Lung microvascular endothelial cell (primary cell): ENCODE data around the gene SUPT6H. TPM values are rescaled to one million over a fixed set of nuclear protein-coding genes. Genes with fewer than 3 reads are reported as not detected.
"Not testable (repeated sequence)": the region's sequence is repeated elsewhere in the genome, so short reads cannot be mapped to it uniquely, and the experiment has no call there.

Source experiments
- DNase-seq, 2 donors: peaks; one replicate each; pipeline versions ENCODE4 v3.0.0 to v3.0.0-alpha.2; 2010; ENCODE audit warnings: low read depth in 2 of 2
- total RNA-seq: library from RNA; depleted of rRNA; stranded (reverse); fragments of >200 nt; gene quantifications from 2 replicates; pipeline ENCODE4 v1.2.1, GENCODE V29; 2014

Gene SUPT6H
- total RNA-seq, 1 donor from 2014 or later = 42.3 TPM

DNA sequence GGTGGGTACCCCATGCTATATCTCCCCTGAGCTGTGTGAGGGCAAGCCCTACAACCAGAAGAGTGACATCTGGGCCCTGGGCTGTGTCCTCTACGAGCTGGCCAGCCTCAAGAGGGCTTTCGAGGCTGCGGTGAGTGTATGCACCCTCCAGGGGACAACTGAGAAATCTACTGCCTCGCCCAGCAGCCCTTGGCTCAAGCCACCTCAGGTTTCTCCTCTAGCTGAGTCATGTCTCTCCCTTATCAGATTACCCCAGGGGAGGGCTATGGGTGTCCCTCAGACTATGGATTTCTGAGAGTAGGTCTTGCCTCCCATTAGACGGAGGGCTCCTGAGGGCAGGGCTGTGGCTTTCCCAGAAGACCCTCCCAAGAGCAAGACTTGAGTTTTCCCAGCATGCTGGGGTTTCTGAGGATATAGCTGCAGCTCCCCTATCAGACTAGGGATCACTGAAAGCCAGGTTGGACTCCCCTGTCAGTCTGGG, 73.3 kb downstream of the SUPT6H start:
- DNase-seq = no peak

DNA sequence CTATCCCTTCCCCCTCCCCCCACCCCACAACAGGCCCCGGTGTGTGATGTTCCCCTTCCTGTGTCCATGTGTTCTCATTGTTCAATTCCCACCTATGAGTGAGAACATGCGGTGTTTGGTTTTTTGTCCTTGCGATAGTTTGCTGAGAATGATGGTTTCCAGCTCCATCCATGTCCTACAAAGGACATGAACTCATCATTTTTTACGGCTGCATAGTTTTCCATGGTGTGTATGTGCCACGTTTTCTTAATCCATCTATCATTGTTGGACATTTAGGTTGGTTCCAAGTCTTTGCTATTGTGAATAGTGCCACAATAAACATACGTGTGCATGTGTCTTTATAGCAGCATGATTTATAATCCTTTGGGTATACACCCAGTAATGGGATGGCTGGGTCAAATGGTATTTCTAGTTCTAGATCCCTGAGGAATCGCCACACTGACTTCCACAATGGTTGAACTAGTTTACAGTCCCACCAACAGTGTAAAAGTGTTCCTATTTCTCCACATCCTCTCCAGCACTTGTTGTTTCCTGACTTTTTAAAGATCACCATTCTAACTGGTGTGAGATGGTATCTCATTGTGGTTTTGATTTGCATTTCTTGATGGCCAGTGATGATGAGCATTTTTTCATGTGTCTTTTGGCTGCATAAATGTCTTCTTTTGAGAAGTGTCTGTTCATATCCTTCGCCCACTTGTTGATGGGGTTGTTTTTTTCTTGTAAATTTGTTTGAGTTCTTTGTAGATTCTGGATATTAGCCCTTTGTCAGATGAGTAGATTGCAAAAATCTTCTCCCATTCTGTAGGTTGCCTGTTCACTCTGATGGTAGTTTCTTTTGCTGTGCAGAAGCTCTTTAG, 74.1 kb downstream of the SUPT6H start:
- DNase-seq = not testable (repeated sequence)

DNA sequence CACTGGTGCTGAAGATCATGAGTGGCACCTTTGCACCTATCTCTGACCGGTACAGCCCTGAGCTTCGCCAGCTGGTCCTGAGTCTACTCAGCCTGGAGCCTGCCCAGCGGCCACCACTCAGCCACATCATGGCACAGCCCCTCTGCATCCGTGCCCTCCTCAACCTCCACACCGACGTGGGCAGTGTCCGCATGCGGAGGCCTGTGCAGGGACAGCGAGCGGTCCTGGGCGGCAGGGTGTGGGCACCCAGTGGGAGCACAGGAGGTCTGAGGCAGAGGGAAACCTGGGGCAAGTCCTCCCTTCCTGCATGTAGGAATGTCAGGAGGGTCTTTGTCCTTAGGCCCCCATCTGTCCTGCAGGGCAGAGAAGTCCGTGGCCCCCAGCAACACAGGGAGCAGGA, 75.3 kb downstream of the SUPT6H start:
- DNase-seq = no peak

DNA sequence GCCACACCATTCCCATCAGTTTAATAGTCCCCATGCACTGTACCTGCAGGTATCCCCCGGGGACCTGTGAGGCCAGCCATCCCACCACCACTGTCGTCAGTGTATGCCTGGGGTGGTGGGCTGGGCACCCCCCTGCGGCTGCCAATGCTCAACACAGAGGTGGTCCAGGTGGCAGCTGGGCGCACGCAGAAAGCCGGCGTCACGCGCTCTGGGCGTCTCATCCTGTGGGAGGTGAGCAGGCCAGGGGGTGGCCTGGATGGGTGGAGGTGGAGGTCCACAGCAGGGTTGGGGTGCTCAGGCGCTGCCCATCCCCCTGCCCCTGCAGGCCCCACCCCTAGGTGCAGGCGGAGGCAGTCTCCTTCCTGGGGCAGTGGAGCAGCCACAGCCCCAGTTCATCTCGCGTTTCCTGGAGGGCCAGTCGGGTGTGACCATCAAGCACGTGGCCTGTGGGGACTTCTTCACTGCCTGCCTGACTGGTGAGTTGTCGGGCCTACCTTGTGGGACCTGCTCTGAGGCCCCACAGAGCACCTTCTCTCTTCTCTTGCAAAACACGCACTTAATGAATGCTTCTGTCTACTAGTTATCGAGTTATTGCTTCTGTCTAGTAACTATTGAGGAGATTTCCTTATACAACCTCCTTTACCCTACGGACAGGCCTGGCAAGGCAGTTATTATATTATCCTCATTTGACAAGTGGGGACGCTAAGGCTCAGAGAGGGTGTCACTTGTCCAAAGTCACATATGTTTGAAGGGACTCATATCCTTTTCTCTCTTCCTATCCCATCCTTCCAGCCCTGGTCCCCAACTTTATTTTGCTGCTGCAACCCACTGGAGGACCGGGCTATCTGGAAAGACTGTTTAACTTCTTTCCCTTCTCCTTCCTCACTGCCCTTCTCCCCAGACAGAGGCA, 76.0 kb downstream of the SUPT6H start:
- no peak for DNase-seq

GRCh38 chr17:28738680-28739384, 76.8 kb downstream of the SUPT6H start:
- DNase-seq = no peak

DNA sequence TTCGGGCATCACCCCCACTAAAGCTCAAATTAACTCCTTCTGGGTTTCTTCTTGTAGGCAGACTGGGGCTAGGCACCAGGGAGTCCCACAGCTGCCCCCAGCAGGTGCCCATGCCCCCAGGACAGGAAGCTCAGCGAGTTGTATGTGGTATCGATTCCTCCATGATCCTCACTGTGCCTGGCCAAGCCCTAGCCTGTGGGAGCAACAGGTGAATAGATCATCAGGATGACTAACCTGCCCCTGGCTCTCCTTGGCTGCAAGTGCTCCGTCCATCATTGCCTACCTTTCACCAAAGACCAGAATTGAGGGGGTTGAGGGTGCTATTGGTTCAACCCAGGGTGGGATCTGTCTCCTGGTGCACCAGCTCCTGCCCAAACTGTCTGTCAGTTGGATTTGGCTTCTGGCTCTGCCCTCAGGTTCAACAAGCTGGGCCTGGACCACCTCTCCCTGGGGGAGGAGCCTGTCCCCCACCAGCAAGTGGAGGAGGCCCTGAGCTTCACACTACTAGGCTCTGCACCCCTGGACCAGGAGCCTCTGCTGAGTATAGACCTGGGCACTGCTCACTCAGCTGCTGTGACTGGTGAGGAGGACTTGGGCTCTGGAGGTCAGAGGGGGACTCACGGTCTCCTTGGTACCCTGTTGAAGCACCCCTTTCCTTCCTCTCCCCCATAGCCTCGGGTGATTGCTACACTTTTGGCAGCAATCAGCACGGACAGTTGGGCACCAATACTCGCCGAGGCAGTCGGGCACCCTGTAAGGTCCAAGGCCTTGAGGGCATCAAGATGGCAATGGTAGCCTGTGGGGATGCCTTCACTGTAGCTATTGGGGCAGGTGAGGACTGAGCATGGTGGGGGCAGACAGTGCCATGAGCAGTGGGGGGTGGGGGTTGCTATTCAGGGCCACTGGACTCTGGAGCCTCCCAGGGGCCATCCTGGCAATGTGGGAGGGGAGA, 78.7 kb downstream of the SUPT6H start:
- no peak for DNase-seq

DNA sequence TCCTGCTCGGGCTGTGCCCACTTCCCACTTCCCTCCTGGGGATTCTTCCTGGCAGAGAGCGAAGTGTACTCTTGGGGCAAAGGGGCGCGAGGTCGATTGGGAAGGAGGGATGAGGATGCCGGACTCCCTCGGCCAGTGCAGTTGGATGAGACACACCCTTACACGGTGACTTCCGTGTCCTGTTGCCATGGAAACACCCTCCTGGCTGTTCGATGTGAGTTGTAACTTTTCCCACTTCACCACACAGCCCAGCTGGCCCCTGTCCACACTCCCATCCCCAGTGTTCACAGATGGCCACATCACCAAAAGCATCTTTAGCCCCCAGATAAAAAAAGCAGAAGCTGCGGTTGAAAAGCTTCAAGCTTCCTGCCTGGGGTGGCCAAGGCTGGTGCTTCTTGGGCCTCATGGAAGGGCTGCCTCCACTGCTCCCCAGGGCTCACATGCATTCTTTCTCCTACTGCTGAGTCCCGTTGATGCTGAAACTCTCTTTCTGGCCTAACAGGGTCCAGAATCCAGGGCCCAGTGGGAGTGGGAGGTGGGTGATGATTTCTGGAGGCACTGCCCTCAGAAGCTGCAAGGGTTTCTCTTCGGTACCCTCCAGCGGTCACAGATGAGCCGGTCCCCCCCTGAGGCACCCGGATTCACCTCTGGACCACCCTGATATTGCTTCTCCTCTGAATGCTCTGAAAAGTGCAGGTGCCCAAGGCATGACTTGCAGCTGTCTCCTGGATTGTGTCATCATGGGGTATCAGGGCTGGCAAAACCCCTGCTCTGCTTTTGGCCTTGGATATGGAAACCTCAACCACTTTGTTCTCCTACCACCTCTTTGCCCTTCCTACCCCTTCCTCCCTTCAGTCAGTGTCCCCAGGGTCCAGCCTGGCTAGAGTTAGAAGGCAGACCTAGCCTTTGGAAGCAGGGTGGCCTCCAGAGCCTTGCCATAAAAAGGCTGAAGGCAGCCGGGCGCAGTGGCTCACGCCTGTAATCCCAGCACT, 79.6 kb downstream of the SUPT6H start:
- no peak for DNase-seq

DNA sequence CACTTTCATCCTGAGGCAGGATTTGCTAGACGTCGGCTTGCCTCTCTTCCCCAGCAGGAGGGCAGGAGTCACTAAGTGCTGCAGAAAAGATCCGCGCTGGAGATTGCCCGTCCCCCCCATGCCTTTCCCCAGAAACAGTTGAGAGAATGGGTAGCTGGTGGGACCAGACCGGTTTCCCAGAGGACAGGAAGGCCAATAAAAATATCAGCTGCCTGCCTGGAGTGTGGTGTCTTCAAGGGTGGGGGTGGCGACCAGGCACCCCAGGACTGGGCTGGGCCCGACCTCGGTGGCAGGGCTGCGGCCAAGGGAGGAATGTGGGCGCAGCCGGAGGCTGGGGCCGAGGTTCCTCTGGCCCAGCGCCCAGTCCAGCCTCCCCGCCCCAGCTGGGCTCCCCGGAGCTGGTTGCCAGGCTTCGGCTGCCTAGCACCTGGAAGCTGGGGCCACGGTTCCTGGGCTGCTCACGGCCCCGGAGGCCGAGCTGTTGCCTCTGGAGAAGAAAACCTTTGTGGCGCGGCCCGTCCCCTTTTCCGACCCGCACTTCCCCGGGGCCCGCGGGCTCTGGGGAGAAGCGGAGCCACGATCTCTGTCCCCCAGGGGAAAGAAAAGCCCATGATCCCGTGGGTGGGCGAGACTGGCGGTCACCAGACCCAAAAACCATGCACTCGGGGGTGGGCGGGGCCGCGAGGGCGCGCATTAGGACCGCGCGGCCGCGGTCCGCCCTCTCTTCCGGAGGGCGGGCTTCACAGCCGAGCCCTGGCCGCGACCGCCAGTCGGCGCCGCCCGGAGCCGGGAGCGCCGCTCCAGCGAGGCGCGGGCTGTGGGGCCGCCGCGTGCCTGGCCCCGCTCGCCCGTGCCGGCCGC, 81.5 kb downstream of the SUPT6H start, which contains the start of gene TRAF4:
TRAF4 (plus strand) TSS at position 769 of the 861 bp plus-strand sequence. CDS start 102 bp downstream, outside the sequence.
- DNase-seq = peak; percentile 75 to 83

DNA sequence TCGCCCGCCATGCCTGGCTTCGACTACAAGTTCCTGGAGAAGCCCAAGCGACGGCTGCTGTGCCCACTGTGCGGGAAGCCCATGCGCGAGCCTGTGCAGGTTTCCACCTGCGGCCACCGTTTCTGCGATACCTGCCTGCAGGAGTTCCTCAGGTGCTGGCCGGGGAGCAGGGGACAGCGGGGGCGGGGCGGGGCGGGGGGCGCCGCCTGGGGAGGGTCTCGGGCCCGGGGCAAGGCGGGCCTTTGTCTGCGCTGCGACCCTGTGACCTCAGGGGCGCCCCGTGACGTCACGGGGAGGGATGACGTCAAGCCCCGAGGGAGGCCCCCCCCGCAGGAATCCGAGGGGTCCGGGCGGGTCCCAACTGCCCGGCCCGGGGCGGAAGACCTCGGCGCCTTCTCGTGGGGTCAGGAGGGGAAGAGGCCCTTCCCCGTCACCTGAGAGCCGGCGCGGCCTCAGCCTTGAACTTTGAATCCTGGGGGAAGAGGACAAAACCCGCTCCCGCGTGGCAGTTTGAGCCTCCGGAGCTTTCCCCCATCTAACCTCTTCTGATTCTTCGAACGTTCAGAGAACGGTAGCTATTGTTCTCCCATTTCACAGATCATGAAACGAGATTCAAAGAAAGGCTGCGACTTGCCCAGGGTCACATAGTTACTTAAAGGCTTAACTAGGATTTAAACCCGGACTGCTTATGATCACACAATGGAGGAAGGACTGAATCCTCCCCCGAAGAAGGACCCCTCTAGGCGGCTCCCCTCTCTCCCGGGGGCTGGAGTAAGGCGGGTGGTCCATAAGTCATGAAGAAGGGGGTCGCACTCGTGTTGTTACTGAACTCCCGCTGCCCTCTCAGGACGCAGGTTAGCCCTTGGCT, 82.3 kb downstream of the SUPT6H start:
- peak; percentile 39 to 52 for DNase-seq

DNA sequence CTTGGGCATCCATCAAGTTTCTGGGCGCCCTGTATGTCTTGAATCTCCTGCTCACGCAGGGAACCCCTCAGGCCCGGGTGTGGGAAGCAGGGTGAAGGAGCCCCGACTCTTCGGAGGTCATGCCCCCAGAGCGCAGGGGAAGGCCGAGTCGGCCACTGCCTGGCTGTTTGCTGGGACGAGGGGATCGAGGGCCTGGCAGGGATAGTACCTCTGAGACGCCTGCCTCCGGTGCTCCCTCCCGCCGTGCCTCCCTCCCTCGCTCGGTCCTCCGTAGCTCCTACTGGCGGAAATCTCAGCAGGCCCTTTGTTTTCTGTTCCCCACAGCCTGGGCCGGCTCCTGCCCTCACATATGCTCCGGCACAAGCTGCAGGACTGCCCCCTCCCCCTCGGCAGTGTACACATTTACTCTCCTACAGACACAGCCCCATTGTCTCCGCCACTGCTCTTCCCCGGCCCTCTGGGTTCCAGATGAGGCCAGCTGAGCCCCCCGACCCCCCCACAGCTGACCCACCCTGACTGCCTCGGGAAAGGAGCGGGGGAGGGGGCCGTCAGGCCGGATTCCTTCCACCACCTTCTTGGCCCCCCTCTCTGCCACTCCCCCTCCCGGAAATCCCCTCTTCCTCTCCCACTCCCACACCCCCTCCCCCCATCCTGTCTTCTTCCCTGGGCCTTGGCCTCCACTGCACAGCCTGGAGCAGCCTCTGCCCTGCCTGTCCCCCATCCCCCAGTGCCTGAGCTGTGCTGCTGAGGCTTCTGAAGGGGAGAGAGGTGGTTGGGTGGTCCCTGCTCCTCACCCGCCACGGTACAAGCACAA, 83.2 kb downstream of the SUPT6H start:
- DNase-seq = peak; percentile 48 to 65

DNA sequence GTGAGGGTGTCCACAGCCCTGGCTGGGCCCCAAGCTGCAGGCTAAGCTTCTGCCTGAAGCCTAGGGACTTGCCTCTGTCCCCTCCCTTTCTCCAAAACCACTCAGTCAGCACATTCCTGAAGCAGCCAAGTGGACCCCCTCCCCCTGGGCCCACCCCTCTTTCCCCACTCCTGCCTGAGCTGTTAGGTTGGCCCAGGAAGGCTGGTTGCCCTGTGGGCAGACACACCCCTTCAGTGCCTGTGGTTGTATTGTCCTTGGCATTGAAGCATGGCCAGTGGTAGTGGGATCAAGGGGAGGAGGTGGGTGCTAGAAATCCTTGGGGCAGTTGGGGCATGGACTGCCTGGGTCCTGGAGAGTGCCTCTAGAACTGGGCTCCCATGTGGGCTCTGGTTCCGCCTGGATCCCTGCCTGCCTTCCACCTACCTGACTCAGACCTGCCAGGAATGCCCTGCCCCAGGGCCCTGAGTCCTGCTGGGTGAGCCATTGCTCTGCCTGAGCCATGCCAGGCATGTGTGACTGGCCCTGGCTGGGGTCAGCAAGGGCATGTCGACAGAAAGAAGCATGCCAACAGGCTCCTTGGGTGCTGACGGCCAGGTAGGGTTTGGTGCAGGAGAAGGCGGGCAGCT, 83.9 kb downstream of the SUPT6H start:
- no peak for DNase-seq

DNA sequence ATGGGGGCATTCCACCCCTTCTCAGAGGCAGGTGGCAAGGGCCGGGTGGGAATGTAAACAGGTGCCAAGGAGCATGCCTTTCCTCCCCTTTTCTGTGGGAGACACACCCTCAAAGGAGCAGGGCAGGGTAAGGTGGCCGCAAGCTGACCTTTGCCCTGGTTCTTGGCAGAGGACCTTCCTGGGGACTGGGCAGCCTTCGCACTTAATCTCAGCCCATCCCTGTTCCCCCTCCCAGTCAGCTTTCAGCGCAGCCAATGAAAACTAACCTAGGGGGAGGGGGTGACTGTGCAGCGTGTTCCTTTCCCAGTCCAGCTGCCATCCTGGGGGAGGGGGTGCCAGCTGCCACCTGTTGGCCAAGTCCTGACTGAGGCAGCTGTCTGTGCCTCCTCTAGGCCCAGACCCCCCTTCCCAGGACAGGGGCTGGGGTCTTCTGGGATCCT, 84.6 kb downstream of the SUPT6H start:
- peak in 1 of 2 donors; percentile 43 for DNase-seq

DNA sequence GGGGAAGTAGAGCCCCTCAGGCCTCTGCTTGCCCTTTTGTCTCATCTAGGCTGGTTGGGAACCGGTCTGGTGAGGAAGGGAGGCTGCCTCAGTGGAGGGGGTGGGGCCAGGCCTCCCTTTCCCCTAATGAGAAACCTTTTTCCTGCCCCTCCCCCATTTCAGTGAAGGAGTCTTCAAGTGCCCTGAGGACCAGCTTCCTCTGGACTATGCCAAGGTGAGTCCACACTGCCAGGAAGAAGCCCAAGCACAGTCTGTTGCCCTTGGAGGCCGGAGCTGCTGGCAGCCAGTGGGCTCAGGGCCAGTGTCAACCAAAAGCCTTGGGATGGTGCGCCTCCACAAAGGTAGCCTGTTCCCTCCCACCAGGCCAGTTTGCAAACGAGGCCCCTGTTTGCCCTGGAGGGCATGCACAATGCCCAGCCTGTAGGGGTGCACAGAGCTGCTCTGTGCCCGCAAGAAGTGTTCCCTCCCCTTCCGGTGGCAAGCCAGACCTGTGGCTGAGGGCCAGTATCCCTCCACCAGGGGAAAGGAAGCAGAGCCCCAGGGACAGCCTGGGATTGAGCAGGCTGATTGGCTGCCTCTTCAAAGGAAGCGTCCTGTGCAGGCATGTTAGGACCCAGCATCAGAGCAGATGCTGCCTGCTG, 85.2 kb downstream of the SUPT6H start:
- DNase-seq = peak in 1 of 2 donors; percentile 48

- no peak for DNase-seq
Measured at GRCh38 chr17:28747801-28748750, 86.1 kb downstream of the SUPT6H start.
